ENCODE results near the gene GRIN3A.

GRIN3A gene

GRCh38 chr9:101674165-101674564 is 64.3 kb downstream of the GRIN3A start:
- Histone ChIP-seq H3K4me3 (ENCODE audit: low read length) (no peak overlapping the region), H3K9me2 (replicated peaks; ENCODE audit: control insufficient read depth, low read length) (no peaks in the 10 kb centered on the region), H3K36me3 (ENCODE audit: control insufficient read depth, low read length) (no peaks in the 10 kb centered on the region), H3K79me2 (ENCODE audit: control insufficient read depth, low read length) (no peaks in the 10 kb centered on the region), H3F3A (ENCODE audit: control insufficient read depth, insufficient read depth) (no peaks in the 10 kb centered on the region), H3K4me1 (ENCODE audit: control insufficient read depth, low read length) (no peaks in the 10 kb centered on the region), H3K27ac (ENCODE audit: low read depth, low read length) (no peak overlapping the region), H3K27me3 (ENCODE audit: control insufficient read depth, low read length) (no peaks in the 10 kb centered on the region), H3K4me2 (ENCODE audit: low read length) (no peak overlapping the region), H4K20me1 (ENCODE audit: control insufficient read depth, insufficient read depth, low read depth, low read length) (no peaks in the 10 kb centered on the region), H3K9me3 (ENCODE audit: control insufficient read depth, insufficient read depth, low read length) (no peaks in the 10 kb centered on the region)
- TF ChIP-seq CTCF (IDR thresholded peaks at IDR 0.05; ENCODE audit: low read depth, low read length, poor library complexity, severe bottlenecking) (no peak), EZH2phosphoT487 (IDR thresholded peaks at IDR 0.05; ENCODE audit: borderline replicate concordance, low read length) (no peak)

GRCh38 chr9:101673642-101674041 is 64.8 kb downstream of the GRIN3A start:
- Histone ChIP-seq H3K27me3 (ENCODE audit: control insufficient read depth, low read length) (no peaks in the 10 kb centered on the region), H3F3A (ENCODE audit: control insufficient read depth, insufficient read depth) (no peaks in the 10 kb centered on the region), H3K9me2 (replicated peaks; ENCODE audit: control insufficient read depth, low read length) (no peaks in the 10 kb centered on the region), H3K4me2 (ENCODE audit: low read length) (no peak overlapping the region), H3K4me3 (ENCODE audit: low read length) (no peak overlapping the region), H3K27ac (ENCODE audit: low read depth, low read length) (no peak overlapping the region), H3K36me3 (ENCODE audit: control insufficient read depth, low read length) (no peaks in the 10 kb centered on the region), H3K9me3 (ENCODE audit: control insufficient read depth, insufficient read depth, low read length) (no peaks in the 10 kb centered on the region), H3K79me2 (ENCODE audit: control insufficient read depth, low read length) (no peaks in the 10 kb centered on the region), H4K20me1 (ENCODE audit: control insufficient read depth, insufficient read depth, low read depth, low read length) (no peaks in the 10 kb centered on the region), H3K4me1 (ENCODE audit: control insufficient read depth, low read length) (no peaks in the 10 kb centered on the region)
- TF ChIP-seq EZH2phosphoT487 (IDR thresholded peaks at IDR 0.05; ENCODE audit: borderline replicate concordance, low read length) = no peak
- TF ChIP-seq CTCF (IDR thresholded peaks at IDR 0.05; ENCODE audit: low read depth, low read length, poor library complexity, severe bottlenecking) = no peak

- no peaks in the 10 kb centered on the region for H3F3A ChIP-seq (ENCODE audit: control insufficient read depth, insufficient read depth)
- no peak overlapping the region for H3K27ac ChIP-seq (ENCODE audit: low read depth, low read length)
- no peaks in the 10 kb centered on the region for H3K27me3 ChIP-seq (ENCODE audit: control insufficient read depth, low read length)
- no peaks in the 10 kb centered on the region for H3K9me2 ChIP-seq (replicated peaks; ENCODE audit: control insufficient read depth, low read length)
- H3K4me1 ChIP-seq (ENCODE audit: control insufficient read depth, low read length) = no peaks in the 10 kb centered on the region
- H3K4me2 ChIP-seq (ENCODE audit: low read length) = no peak overlapping the region
- H3K9me3 ChIP-seq (ENCODE audit: control insufficient read depth, insufficient read depth, low read length) = no peaks in the 10 kb centered on the region
- no peaks in the 10 kb centered on the region for H4K20me1 ChIP-seq (ENCODE audit: control insufficient read depth, insufficient read depth, low read depth, low read length)
- TF ChIP-seq CTCF (IDR thresholded peaks at IDR 0.05; ENCODE audit: low read depth, low read length, poor library complexity, severe bottlenecking) (no peak), EZH2phosphoT487 (IDR thresholded peaks at IDR 0.05; ENCODE audit: borderline replicate concordance, low read length) (no peak)
- H3K36me3 ChIP-seq (ENCODE audit: control insufficient read depth, low read length) = no peaks in the 10 kb centered on the region
- H3K4me3 ChIP-seq (ENCODE audit: low read length) = no peak overlapping the region
- no peaks in the 10 kb centered on the region for H3K79me2 ChIP-seq (ENCODE audit: control insufficient read depth, low read length)
Measured at GRCh38 chr9:101671567-101671966, 66.9 kb downstream of the GRIN3A start.

- Histone ChIP-seq H4K20me1 (ENCODE audit: control insufficient read depth, insufficient read depth, low read depth, low read length) (no peaks in the 10 kb centered on the region), H3K4me2 (ENCODE audit: low read length) (no peak overlapping the region)
Measured at GRCh38 chr9:101668421-101668820, 70.0 kb downstream of the GRIN3A start.

More at GRCh38 chr9:101668421-101668820, 70.0 kb downstream of the GRIN3A start:
- no peaks in the 10 kb centered on the region for H3K36me3 ChIP-seq (ENCODE audit: control insufficient read depth, low read length)
- no peak overlapping the region for H3K4me3 ChIP-seq (ENCODE audit: low read length)
- TF ChIP-seq CTCF (IDR thresholded peaks at IDR 0.05; ENCODE audit: low read depth, low read length, poor library complexity, severe bottlenecking) = no peak
- no peak for TF ChIP-seq EZH2phosphoT487 (IDR thresholded peaks at IDR 0.05; ENCODE audit: borderline replicate concordance, low read length)
- H3F3A ChIP-seq (ENCODE audit: control insufficient read depth, insufficient read depth) = no peaks in the 10 kb centered on the region
- H3K27ac ChIP-seq (ENCODE audit: low read depth, low read length) = no peak overlapping the region
- H3K79me2 ChIP-seq (ENCODE audit: control insufficient read depth, low read length) = no peaks in the 10 kb centered on the region
- no peaks in the 10 kb centered on the region for H3K9me3 ChIP-seq (ENCODE audit: control insufficient read depth, insufficient read depth, low read length)
- no peaks in the 10 kb centered on the region for H3K4me1 ChIP-seq (ENCODE audit: control insufficient read depth, low read length)
- H3K27me3 ChIP-seq (ENCODE audit: control insufficient read depth, low read length) = no peaks in the 10 kb centered on the region
- no peaks in the 10 kb centered on the region for H3K9me2 ChIP-seq (replicated peaks; ENCODE audit: control insufficient read depth, low read length)
